COLO668 (cell line): ENCODE data around the gene ACAP3.
"Not testable (repeated sequence)": the region's sequence is repeated elsewhere in the genome, so short reads cannot be mapped to it uniquely, and the experiment has no call there.

ENCODE experiments used
- DNase-seq: peaks from one replicate; lab custom pipeline; 2025; ENCODE audit not compliant: unreplicated experiment; lab: John Stamatoyannopoulos, UW

ACAP3 gene

GRCh38 chr1:1330366-1331067 is 22.8 kb upstream of the ACAP3 start:
- DNase-seq = peak; percentile 90

- DNase-seq = no peak
Observed at GRCh38 chr1:1329304-1330210, 21.8 kb upstream of the ACAP3 start.

- no peak for DNase-seq
Observed at GRCh38 chr1:1328254-1328653, 20.5 kb upstream of the ACAP3 start.

- no peak for DNase-seq
Observed at GRCh38 chr1:1327291-1327690, 19.6 kb upstream of the ACAP3 start.

GRCh38 chr1:1326075-1326605 is 18.4 kb upstream of the ACAP3 start:
- DNase-seq = no peak

GRCh38 chr1:1325288-1326074 is 17.8 kb upstream of the ACAP3 start:
- peak; percentile 92 for DNase-seq

GRCh38 chr1:1324524-1325287 is 17.0 kb upstream of the ACAP3 start, which contains the start of the genes CPTP and INTS11:
Gene CPTP, plus strand, starts transcription at chr1:1324802. Its CDS starts 2,109 bp downstream, at chr1:1326911.
Gene INTS11, minus strand, starts transcription at chr1:1324660. Its CDS starts 52 bp downstream, at chr1:1324608.
- peak; percentile 99 for DNase-seq

- no peak for DNase-seq
Observed at GRCh38 chr1:1324084-1324523, 16.4 kb upstream of the ACAP3 start.

GRCh38 chr1:1322952-1323351 is 15.2 kb upstream of the ACAP3 start:
- no peak for DNase-seq

- DNase-seq = no peak
Observed at GRCh38 chr1:1322418-1322817, 14.7 kb upstream of the ACAP3 start.

- DNase-seq = no peak
Observed at GRCh38 chr1:1321477-1321876, 13.7 kb upstream of the ACAP3 start.

- no peak for DNase-seq
Observed at GRCh38 chr1:1320666-1321448, 13.1 kb upstream of the ACAP3 start.

- no peak for DNase-seq
Observed at GRCh38 chr1:1319646-1319941, 11.9 kb upstream of the ACAP3 start.

- DNase-seq = no peak
Observed at GRCh38 chr1:1318777-1319645, 11.3 kb upstream of the ACAP3 start.

- peak; percentile 90 for DNase-seq
Observed at GRCh38 chr1:1318131-1318652, 10.5 kb upstream of the ACAP3 start.

GRCh38 chr1:1317420-1317819 is 9.7 kb upstream of the ACAP3 start:
- DNase-seq = no peak

- DNase-seq = not testable (repeated sequence)
Observed at GRCh38 chr1:1316199-1316598, 8.5 kb upstream of the ACAP3 start.

- no peak for DNase-seq
Observed at GRCh38 chr1:1315435-1315954, 7.8 kb upstream of the ACAP3 start.
